Omental fat pad (tissue), 4 donors: ENCODE results near the gene INPP5E. TPM values are rescaled to one million over a fixed set of nuclear protein-coding genes. Genes with fewer than 3 reads are reported as not detected.

ENCODE experiments used
- ATAC-seq: fragments of 150-250 bp; one replicate; pipeline ENCODE4 v1.9.1; 2016; ENCODE audit warnings: mild to moderate bottlenecking, moderate library complexity; ENCODE audit not compliant: low FRiP score
- DNase-seq: peaks from one replicate; pipeline ENCODE4 v3.0.0-alpha.2; 2019; ENCODE audit warnings: low spot score
- CTCF ChIP-seq, 3 donors: fragments of 450-650 bp; IDR thresholded peaks; one replicate each; pipeline ENCODE4 v1.5.1; 2016 to 2017; ENCODE audit warnings: antibody characterized with exemption in 3 of 3, mild to moderate bottlenecking in 3 of 3, moderate library complexity in 2 of 3
- total RNA-seq, 4 donors: library from RNA; depleted of rRNA; stranded (reverse); fragments of >200 nt; gene quantifications; one replicate each; pipeline ENCODE4 v1.1.0, GENCODE V29; 2016

INPP5E gene
- total RNA-seq, 4 donors from 2014 or later, result 5.4 to 13.1 (median 8.3) TPM

GRCh38 chr9:136481558-136481957 is 41.9 kb upstream of the INPP5E start:
- DNase-seq, result no peak
- no peak for ATAC-seq
- TF ChIP-seq CTCF (IDR thresholded peaks at IDR 0.05), result no peak

GRCh38 chr9:136476369-136477150 is 36.9 kb upstream of the INPP5E start:
- ATAC-seq (no peak), DNase-seq (no peak)
- TF ChIP-seq CTCF (IDR thresholded peaks at IDR 0.05), result no peak

- no peak for DNase-seq
- no peak for ATAC-seq
- no peak for TF ChIP-seq CTCF (IDR thresholded peaks at IDR 0.05)
These were observed 35.6 kb upstream of the INPP5E start for GRCh38 chr9:136474974-136475865.

GRCh38 chr9:136474021-136474640 is 34.5 kb upstream of the INPP5E start:
- no peak for TF ChIP-seq CTCF (IDR thresholded peaks at IDR 0.05)
- DNase-seq (no peak), ATAC-seq (no peak)

- no peak for TF ChIP-seq CTCF (IDR thresholded peaks at IDR 0.05)
- no peak for DNase-seq
- ATAC-seq, result no peak
These were observed 33.7 kb upstream of the INPP5E start for GRCh38 chr9:136473354-136473721.

- ATAC-seq (no peak), DNase-seq (no peak)
- no peak for TF ChIP-seq CTCF (IDR thresholded peaks at IDR 0.05)
These were observed 33.2 kb upstream of the INPP5E start for GRCh38 chr9:136472640-136473353.
